HepG2 (cell line): Measurements from ENCODE around the gene DAO.
A peak's percentile ranks its signal among the peaks of the same experiment; 100 is the strongest.

Experiments used
- ARID4A ChIP-seq: sonication (generic); formaldehyde crosslinking; IDR thresholded peaks from 2 replicates; pipeline ENCODE4 v1.5.0; 2020; ENCODE audit warnings: mild to moderate bottlenecking, missing genetic modification reagents, borderline replicate concordance
- ATF2 ChIP-seq: sonication (generic); formaldehyde crosslinking; IDR thresholded peaks from 2 replicates; pipeline ENCODE4 v1.4.0; 2020; ENCODE audit warnings: missing genetic modification reagents
- CTCF ChIP-seq: sonication (generic); formaldehyde crosslinking; IDR thresholded peaks from 2 replicates; pipeline ENCODE4 v1.5.0; 2020; ENCODE audit warnings: mild to moderate bottlenecking, missing genetic modification reagents, moderate library complexity
- EZH2 ChIP-seq: conservative IDR thresholded peaks from 2 replicates; pipeline ENCODE4 v1.6.1; 2012; ENCODE audit warnings: mild to moderate bottlenecking, low read depth, low read length, moderate library complexity
- HDAC2 ChIP-seq: sonication (generic); formaldehyde crosslinking; IDR thresholded peaks from 2 replicates; pipeline ENCODE4 v1.4.0; 2020; ENCODE audit warnings: missing genetic modification reagents
- KDM5B ChIP-seq: sonication (generic); formaldehyde crosslinking; IDR thresholded peaks from 2 replicates; pipeline ENCODE4 v1.4.0; 2020; ENCODE audit warnings: missing genetic modification reagents, mild to moderate bottlenecking, borderline replicate concordance
- NR3C1 ChIP-seq: sonication (generic); formaldehyde crosslinking; IDR thresholded peaks from 2 replicates; pipeline ENCODE4 v1.4.0; 2020; ENCODE audit warnings: missing genetic modification reagents
- ZBTB7A ChIP-seq: sonication (generic); formaldehyde crosslinking; IDR thresholded peaks from 2 replicates; pipeline ENCODE4 v1.8.0; 2022; ENCODE audit warnings: mild to moderate bottlenecking, missing genetic modification reagents
- ZNF292 ChIP-seq: sonication (generic); formaldehyde crosslinking; IDR thresholded peaks from 2 replicates; pipeline ENCODE4 v1.8.1; 2022; ENCODE audit warnings: mild to moderate bottlenecking, low read depth, missing genetic modification reagents, borderline replicate concordance
- ZNF333 ChIP-seq: sonication (generic); formaldehyde crosslinking; IDR thresholded peaks from 2 replicates; pipeline ENCODE4 v1.4.0; 2020; ENCODE audit warnings: mild to moderate bottlenecking, missing genetic modification reagents, borderline replicate concordance
- TF ChIP-seq, protein P1 (sequence below): sonication (generic); formaldehyde crosslinking; IDR thresholded peaks from 2 replicates; pipeline ENCODE4 v1.4.0; 2020; ENCODE audit warnings: mild to moderate bottlenecking, missing genetic modification reagents
- TF ChIP-seq, protein P2 (sequence below): sonication (generic); formaldehyde crosslinking; IDR thresholded peaks from 2 replicates; pipeline ENCODE4 v1.4.0; 2020; ENCODE audit warnings: missing genetic modification reagents, mild to moderate bottlenecking, borderline replicate concordance

GRCh38 chr12:108879615-108880254 lies at the start of gene DAO:
- TF ChIP-seq KDM5B (CRISPR knock-in tag) (peak; percentile 39; the same call in 1 of the 2 replicates), CTCF (CRISPR knock-in tag) (0 out of 2 replicates have a peak, but pooled peaks have one; percentile 19), HDAC2 (CRISPR knock-in tag) (no peak), ZNF292 (CRISPR knock-in tag) (peak; percentile 89), EZH2 (no peak), ZBTB7A (CRISPR knock-in tag) (no peak), NR3C1 (CRISPR knock-in tag) (no peak), ATF2 (CRISPR knock-in tag) (no peak), ARID4A (CRISPR knock-in tag) (peak; percentile 47; the same call in 1 of the 2 replicates), ZNF333 (CRISPR knock-in tag) (no peak)
- TF ChIP-seq, protein P1, sequence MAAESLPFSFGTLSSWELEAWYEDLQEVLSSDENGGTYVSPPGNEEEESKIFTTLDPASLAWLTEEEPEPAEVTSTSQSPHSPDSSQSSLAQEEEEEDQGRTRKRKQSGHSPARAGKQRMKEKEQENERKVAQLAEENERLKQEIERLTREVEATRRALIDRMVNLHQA (CRISPR knock-in tag): no peak
- TF ChIP-seq, protein P2, sequence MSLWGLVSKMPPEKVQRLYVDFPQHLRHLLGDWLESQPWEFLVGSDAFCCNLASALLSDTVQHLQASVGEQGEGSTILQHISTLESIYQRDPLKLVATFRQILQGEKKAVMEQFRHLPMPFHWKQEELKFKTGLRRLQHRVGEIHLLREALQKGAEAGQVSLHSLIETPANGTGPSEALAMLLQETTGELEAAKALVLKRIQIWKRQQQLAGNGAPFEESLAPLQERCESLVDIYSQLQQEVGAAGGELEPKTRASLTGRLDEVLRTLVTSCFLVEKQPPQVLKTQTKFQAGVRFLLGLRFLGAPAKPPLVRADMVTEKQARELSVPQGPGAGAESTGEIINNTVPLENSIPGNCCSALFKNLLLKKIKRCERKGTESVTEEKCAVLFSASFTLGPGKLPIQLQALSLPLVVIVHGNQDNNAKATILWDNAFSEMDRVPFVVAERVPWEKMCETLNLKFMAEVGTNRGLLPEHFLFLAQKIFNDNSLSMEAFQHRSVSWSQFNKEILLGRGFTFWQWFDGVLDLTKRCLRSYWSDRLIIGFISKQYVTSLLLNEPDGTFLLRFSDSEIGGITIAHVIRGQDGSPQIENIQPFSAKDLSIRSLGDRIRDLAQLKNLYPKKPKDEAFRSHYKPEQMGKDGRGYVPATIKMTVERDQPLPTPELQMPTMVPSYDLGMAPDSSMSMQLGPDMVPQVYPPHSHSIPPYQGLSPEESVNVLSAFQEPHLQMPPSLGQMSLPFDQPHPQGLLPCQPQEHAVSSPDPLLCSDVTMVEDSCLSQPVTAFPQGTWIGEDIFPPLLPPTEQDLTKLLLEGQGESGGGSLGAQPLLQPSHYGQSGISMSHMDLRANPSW (CRISPR knock-in tag): no peak
